GM21423 (cell line): ENCODE measurements around the gene ZAP70.
"Not testable (repeated sequence)": the region's sequence is repeated elsewhere in the genome, so short reads cannot be mapped to it uniquely, and the experiment has no call there.

Experiments
- ATAC-seq: cut with Tn5 transposase; IDR thresholded peaks from one replicate; pipeline ENCODE4 v1.9.1; 2021; ENCODE audit warnings: mild to moderate bottlenecking, moderate library complexity; ENCODE audit not compliant: unreplicated experiment

Gene ZAP70

GRCh38 chr2:97697252-97698235 is 15.8 kb upstream of the ZAP70 start:
- peak; percentile 64 for ATAC-seq

GRCh38 chr2:97698530-97698929 is 14.8 kb upstream of the ZAP70 start:
- ATAC-seq: no peak

GRCh38 chr2:97699765-97700444 is 13.5 kb upstream of the ZAP70 start:
- peak; percentile 52 for ATAC-seq

GRCh38 chr2:97701186-97701585 is 12.2 kb upstream of the ZAP70 start:
- no peak for ATAC-seq

DNA sequence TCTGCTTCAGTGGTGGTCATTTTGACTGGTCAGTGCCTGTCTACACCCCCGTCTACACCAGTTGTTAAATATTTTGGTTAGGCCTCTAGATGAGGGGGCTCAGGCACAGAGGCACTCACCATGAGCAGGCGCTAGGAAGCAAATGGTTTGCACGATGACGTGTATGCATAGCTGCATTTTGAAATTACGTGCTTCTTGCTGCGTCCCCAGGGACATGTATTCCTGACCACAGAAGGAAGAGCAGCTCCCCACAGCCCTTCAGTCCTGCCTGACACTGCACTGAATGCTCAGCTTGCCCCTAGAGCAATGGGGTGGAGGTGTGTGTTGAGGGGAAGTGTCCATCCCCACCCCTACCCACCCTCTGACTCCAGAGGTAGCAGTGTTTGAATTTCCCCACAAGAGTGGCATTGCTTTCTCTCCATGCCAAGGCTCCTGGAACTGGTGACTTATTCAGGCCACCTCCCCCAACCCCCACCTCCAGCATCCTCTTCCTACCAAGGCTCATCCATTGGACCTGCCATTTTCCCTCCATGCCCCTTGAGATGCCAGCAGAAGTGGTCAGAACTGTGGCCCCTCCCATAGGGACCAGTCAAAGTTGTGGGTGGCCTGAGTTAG is 11.4 kb upstream of the ZAP70 start:
- no peak for ATAC-seq

- no peak for ATAC-seq
Observed at GRCh38 chr2:97702731-97703470, 10.5 kb upstream of the ZAP70 start.

GRCh38 chr2:97703741-97704140 is 9.6 kb upstream of the ZAP70 start:
- ATAC-seq: no peak

- ATAC-seq: no peak
Observed at GRCh38 chr2:97704989-97705388, 8.4 kb upstream of the ZAP70 start.

- ATAC-seq: no peak
Observed at GRCh38 chr2:97706112-97706511, 7.3 kb upstream of the ZAP70 start.

DNA sequence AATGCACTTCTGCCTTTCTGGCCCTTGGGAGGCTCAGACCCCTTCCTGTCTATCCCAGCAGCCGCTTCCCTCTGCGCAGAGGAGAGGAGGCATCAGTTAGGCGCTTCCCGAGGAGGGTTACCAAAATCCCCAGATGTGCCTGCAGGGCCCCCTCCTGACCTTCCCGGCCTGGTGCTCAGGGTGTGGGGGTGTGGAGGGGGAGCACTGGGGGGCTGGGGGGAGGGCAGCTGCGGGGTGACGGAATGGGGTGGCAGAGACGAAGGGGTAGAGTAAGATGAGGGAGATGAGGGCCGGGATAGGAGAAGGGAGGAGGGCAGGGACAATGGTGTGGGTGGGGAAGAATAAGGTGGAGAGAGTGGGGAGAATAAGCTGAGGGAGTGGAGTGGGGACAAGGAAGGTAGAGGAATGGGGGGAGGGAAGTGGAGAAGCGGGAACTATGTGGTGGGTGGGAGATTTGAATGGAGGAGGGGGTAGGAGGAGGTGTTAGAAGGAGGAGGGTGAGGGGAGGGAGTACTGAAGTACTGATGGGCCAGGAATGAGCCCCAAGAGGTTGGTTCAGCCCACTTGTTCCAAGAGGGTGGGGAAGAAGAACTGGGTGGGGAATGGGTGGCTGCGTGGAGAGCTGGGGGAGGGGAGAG is 6.5 kb upstream of the ZAP70 start:
- ATAC-seq: no peak

DNA sequence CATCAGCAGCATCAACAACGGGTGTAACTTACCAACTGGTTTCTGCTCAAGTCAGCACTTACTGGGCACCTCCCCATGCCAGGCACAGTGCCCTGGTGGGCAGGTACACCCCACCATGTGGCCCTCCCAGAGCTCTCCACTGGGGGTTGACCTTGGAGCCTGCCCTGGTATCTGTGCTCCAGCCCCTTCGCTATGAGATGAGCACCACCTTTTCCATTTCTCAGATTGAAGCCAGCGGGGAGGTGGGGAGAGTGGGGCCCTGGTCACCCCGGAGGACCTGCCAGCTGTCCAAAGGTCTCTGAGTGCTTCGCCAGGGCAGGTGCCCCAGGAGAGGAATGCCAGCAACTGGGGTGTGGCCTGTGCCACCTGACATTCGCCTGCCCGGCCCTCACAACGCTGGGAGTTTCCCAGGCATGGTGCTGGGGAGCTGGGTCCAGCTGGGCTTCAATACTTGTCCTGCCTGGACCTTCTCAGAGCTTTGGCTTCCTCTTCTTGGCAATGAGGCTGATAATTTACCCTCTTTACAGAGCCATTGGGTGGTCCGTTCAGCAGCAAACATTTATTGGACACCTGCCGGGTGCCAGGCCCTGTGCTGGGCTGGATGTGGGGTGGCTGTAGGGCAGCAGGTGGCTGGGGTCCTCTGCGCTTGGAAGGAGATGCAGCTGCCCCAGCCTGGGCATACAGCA is 5.9 kb upstream of the ZAP70 start:
- ATAC-seq: no peak

DNA sequence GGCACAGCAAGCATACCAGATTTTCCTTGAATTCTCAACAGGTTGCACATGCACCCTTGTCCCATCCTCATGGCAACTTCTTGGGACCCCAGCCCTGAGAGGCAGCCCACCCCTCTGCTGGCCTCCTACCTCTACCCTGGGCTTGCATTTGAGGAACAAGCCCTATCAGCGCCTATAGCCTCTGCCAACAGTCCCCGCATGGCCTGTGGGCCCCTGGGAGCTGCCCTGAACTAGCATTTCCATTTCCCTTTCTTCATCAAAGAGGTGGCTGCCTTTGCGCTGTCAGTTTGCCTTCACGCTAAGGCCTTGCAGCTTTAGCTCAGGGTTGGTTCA is 5.4 kb upstream of the ZAP70 start:
- no peak for ATAC-seq

DNA sequence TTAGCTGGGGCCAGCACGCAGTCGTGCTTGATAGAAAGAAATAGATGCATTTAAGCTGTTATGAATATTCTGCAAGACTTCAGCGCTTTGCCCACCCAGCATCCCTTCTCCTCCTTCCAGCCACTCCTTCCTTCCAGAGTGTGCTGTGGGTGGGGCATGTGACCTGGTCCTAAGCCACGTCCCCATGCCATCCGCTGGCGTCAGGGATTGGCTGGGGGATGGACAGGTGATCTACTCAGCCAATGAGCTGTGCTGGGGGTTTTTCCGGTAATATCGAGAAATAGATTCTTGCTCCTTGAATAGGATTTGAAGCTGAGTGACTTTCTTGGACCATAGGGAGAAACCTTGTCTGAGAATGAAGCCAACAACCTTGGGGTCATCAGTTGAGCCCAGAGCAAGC is 4.8 kb upstream of the ZAP70 start:
- ATAC-seq: no peak

- no peak for ATAC-seq
Observed at GRCh38 chr2:97711394-97711711, 2.0 kb upstream of the ZAP70 start.

DNA sequence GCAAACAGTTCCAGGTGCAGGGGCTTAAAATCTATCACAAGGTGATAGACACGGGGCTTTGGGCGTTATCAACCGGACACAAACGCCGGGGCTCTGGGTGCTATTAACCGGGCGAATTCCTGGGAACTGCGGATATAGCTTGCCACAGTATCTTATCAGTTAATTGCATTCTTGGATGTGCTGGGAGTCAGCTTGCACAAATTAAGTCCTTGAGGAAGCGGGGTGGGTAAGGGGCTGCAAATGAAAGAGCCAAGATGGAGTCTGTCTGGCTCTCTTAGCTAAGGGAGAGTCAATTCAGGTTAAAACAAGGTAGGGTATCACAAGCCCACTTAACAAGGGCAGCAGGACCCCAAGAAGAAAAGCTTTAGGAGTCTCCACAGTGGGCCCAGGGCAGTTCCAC is 1.2 kb upstream of the ZAP70 start:
- ATAC-seq: not testable (repeated sequence)

DNA sequence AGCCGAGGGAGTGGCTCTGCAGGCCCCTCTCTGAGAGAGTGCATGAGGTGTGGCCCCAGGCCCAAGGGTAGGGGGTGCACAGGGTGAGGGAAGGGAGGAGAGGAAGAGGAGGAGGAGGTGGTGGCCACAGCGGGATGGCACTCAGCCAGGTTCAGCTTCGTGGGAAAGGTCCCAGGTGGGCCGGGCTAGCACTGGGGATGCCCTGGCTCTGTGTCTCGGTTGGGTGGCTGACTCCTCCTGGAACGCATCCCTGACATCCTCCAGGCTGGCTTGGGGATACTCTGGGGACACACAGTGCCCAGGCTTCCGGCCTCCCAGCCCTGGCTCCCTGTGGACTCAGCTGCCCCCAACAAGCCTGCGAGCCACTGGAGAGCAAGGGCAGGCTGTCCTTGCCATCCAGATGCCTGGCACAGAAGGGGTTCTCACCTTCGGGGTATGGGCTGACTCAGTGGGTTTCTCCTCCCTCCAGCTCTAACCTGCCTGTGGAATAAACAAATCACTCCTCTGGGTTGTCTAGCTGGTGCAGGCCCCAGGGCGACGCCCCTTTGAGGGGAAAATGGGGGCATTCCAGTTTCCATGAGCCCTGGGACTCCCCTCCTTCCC is 582 bp upstream of the ZAP70 start:
- no peak for ATAC-seq

GRCh38 chr2:97714084-97714949 is 941 bp downstream of the ZAP70 start:
- no peak for ATAC-seq

GRCh38 chr2:97714950-97715652 is 1.7 kb downstream of the ZAP70 start:
- no peak for ATAC-seq
